ENCODE results near the gene FGD6. TPM values are rescaled to one million over a fixed set of nuclear protein-coding genes. Genes with fewer than 3 reads are reported as not detected.
"Not testable (repeated sequence)": the region's sequence is repeated elsewhere in the genome, so short reads cannot be mapped to it uniquely, and the experiment has no call there.

Gene FGD6
- polyA plus RNA-seq, 1 donor, result 4.1 TPM

- DNase-seq (ENCODE audit: low read depth), result not testable (repeated sequence)
Measured at GRCh38 chr12:95234187-95234586, 16.9 kb upstream of the FGD6 start.

GRCh38 chr12:95231190-95231589 is 13.9 kb upstream of the FGD6 start:
- no peak for DNase-seq (ENCODE audit: low read depth)

GRCh38 chr12:95230313-95230712 is 13.0 kb upstream of the FGD6 start:
- DNase-seq (ENCODE audit: low read depth), result no peak

- DNase-seq (ENCODE audit: low read depth), result no peak
Measured at GRCh38 chr12:95229636-95230035, 12.4 kb upstream of the FGD6 start.

GRCh38 chr12:95228617-95229016 is 11.3 kb upstream of the FGD6 start:
- no peak for DNase-seq (ENCODE audit: low read depth)

GRCh38 chr12:95227818-95228356 is 10.6 kb upstream of the FGD6 start:
- no peak for DNase-seq (ENCODE audit: low read depth)

- DNase-seq (ENCODE audit: low read depth), result no peak
Measured at GRCh38 chr12:95225645-95226212, 8.5 kb upstream of the FGD6 start.

- no peak for DNase-seq (ENCODE audit: low read depth)
Measured at GRCh38 chr12:95224202-95225170, 7.2 kb upstream of the FGD6 start.

- no peak for DNase-seq (ENCODE audit: low read depth)
Measured at GRCh38 chr12:95220726-95221125, 3.5 kb upstream of the FGD6 start.

GRCh38 chr12:95220190-95220589 is 2.9 kb upstream of the FGD6 start:
- no peak for DNase-seq (ENCODE audit: low read depth)

GRCh38 chr12:95218150-95219133 is 1.2 kb upstream of the FGD6 start:
- DNase-seq (ENCODE audit: low read depth), result no peak

- no peak for DNase-seq (ENCODE audit: low read depth)
Measured at GRCh38 chr12:95216711-95217376, 423 bp downstream of the FGD6 start.

- DNase-seq (ENCODE audit: low read depth), result no peak
Measured at GRCh38 chr12:95215949-95216348, 1.3 kb downstream of the FGD6 start.

- DNase-seq (ENCODE audit: low read depth), result no peak
Measured at GRCh38 chr12:95214466-95214865, 2.8 kb downstream of the FGD6 start.

- DNase-seq (ENCODE audit: low read depth), result no peak
Measured at GRCh38 chr12:95213928-95214327, 3.3 kb downstream of the FGD6 start.

GRCh38 chr12:95213119-95213518 is 4.1 kb downstream of the FGD6 start:
- DNase-seq (ENCODE audit: low read depth), result no peak

GRCh38 chr12:95212586-95212985 is 4.7 kb downstream of the FGD6 start:
- no peak for DNase-seq (ENCODE audit: low read depth)

- no peak for DNase-seq (ENCODE audit: low read depth)
Measured at GRCh38 chr12:95208678-95209077, 8.6 kb downstream of the FGD6 start.

GRCh38 chr12:95207407-95207806 is 9.9 kb downstream of the FGD6 start:
- no peak for DNase-seq (ENCODE audit: low read depth)

GRCh38 chr12:95206916-95207315 is 10.4 kb downstream of the FGD6 start:
- DNase-seq (ENCODE audit: low read depth), result no peak

GRCh38 chr12:95205685-95206084 is 11.6 kb downstream of the FGD6 start:
- DNase-seq (ENCODE audit: low read depth), result no peak
